GM23338 (cell line): Measurements from ENCODE around the gene CELF4. TPM values are rescaled to one million over a fixed set of nuclear protein-coding genes. Genes with fewer than 3 reads are reported as not detected.

Source experiments
- CTCF ChIP-seq, 2 experiments: fragments of 200-600 bp in 1 of 2; sonication (generic) in 1 of 2; conservative IDR thresholded peaks; 2 replicates each; pipeline versions ENCODE4 v1.5.1 to v1.6.1; 2016 to 2017; ENCODE audit warnings: antibody characterized with exemption in 2 of 2, low read depth in 2 of 2, mild to moderate bottlenecking in 2 of 2, moderate library complexity in 1 of 2
- EZH2 ChIP-seq: fragments of 200-600 bp; sonication (generic); IDR thresholded peaks from one replicate; pipeline ENCODE4 v1.8.0; 2017; ENCODE audit warnings: antibody characterized with exemption, mild to moderate bottlenecking, low read depth; ENCODE audit not compliant: unreplicated experiment
- JUNB ChIP-seq: IDR thresholded peaks from one replicate; pipeline ENCODE4 v1.6.1; 2016; ENCODE audit warnings: antibody characterized with exemption; ENCODE audit not compliant: unreplicated experiment
- REST ChIP-seq: IDR thresholded peaks from one replicate; pipeline ENCODE4 v1.6.1; 2018; ENCODE audit warnings: antibody characterized with exemption; ENCODE audit not compliant: unreplicated experiment
- STAT1 ChIP-seq: IDR thresholded peaks from one replicate; pipeline ENCODE4 v1.6.1; 2016; ENCODE audit warnings: antibody characterized with exemption; ENCODE audit not compliant: unreplicated experiment
- ZNF114 ChIP-seq: fragments of 250-450 bp; sonication (Bioruptor Pico); IDR thresholded peaks from 2 replicates; pipeline ENCODE4 v1.5.0; 2020; ENCODE audit warnings: mild to moderate bottlenecking, moderate library complexity
- ZNF331 ChIP-seq: fragments of 250-450 bp; sonication (Bioruptor Pico); IDR thresholded peaks from 2 replicates; pipeline ENCODE4 v1.5.0; 2020; ENCODE audit warnings: low read depth, mild to moderate bottlenecking, moderate library complexity
- ZNF462 ChIP-seq: fragments of 250-450 bp; sonication (Bioruptor Pico); IDR thresholded peaks from 2 replicates; pipeline ENCODE4 v1.5.0; 2020; ENCODE audit warnings: mild to moderate bottlenecking, moderate library complexity
- polyA plus RNA-seq: library from polyadenylated mRNA; unstranded; fragments of >200 nt; fragmentation: Nextera tagmentation; extraction: Ambion mirVana; gene quantifications from 2 replicates; pipeline ENCODE4 v1.2.1, GENCODE V29; 2016
- total RNA-seq: library from RNA; depleted of rRNA; stranded (reverse); fragments of >200 nt; shearing (Covaris generic); gene quantifications from 2 replicates; pipeline ENCODE4 v1.2.3, GENCODE V29; 2014

CELF4 gene
- total and polyA plus RNA-seq, 2 experiments from 2014 or later, result 2.6 to 6.7 TPM

- TF ChIP-seq ZNF462 (CRISPR knock-in tag) (no peak), CTCF (conservative IDR thresholded peaks at IDR 0.05; ENCODE audit: low read depth in 2 of 2) (no peak), STAT1 (no peak), JUNB (no peak), REST (no peak), EZH2 (no peak), ZNF331 (CRISPR knock-in tag) (no peak), ZNF114 (CRISPR knock-in tag) (no peak)
Observed at GRCh38 chr18:37524139-37524497, 41.5 kb downstream of the CELF4 start (continued).
